Nephron (organoid): Measurements from ENCODE around the gene SNRNP200.

Experiments
- H3K27ac Mint-ChIP-seq, 3 experiments: 2 replicates each; pipeline ENCODE4 v1.8.0; 2020; ENCODE audit warnings: mixed read lengths in 3 of 3, mild to moderate bottlenecking in 2 of 3, moderate library complexity in 1 of 3
- H3K27me3 Mint-ChIP-seq: 2 replicates; pipeline ENCODE4 v1.8.0; 2021; ENCODE audit warnings: low read depth, mild to moderate bottlenecking, moderate library complexity, mixed read lengths
- H3K36me3 Mint-ChIP-seq: 2 replicates; pipeline ENCODE4 v1.8.0; 2020; ENCODE audit warnings: low read depth, mixed read lengths
- H3K4me1 Mint-ChIP-seq: 2 replicates; pipeline ENCODE4 v1.8.0; 2020; ENCODE audit warnings: mixed read lengths
- H3K4me3 Mint-ChIP-seq, 3 experiments: 2 replicates each; pipeline ENCODE4 v1.8.0; 2020; ENCODE audit warnings: mild to moderate bottlenecking in 3 of 3, mixed read lengths in 3 of 3, moderate library complexity in 2 of 3
- H3K9me3 Mint-ChIP-seq: 2 replicates; pipeline ENCODE4 v1.8.0; 2020; ENCODE audit warnings: mixed read lengths
- TF ChIP-seq, protein P1 (sequence below), 3 experiments: fragments of 200-600 bp; sonication (generic); IDR thresholded peaks; one replicate each; pipeline ENCODE4 v1.5.0; 2021; ENCODE audit warnings: antibody characterized with exemption in 3 of 3; ENCODE audit not compliant: unreplicated experiment in 3 of 3

Gene SNRNP200

DNA sequence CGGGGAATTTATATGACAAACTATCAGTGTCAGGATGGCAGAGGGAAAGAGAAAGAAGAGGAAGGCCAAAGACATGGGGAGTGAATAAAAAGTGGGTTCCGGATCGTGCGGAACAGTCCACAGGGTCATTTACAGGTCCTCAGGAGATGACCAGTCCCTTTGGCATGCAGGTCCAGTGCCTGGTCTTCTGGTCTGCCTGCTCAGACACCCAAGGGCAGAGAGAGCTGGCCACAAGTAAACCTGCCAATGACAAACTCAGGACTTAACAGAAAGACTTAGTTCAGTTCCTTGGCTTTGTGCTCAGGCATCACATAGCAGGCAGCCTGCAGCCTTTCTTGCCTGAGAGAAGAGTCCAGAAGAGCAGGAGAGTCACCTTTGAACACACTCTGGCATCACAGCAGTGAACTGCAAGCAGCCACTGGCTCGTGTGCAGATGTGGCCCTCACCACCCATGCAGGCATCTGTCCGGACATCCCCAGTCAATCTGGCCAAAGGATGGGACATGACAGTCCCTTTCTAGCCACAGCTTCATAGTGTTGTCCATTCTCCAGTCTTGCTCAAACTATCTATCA lies 53.5 kb downstream of the SNRNP200 start:
- TF ChIP-seq, protein P1, sequence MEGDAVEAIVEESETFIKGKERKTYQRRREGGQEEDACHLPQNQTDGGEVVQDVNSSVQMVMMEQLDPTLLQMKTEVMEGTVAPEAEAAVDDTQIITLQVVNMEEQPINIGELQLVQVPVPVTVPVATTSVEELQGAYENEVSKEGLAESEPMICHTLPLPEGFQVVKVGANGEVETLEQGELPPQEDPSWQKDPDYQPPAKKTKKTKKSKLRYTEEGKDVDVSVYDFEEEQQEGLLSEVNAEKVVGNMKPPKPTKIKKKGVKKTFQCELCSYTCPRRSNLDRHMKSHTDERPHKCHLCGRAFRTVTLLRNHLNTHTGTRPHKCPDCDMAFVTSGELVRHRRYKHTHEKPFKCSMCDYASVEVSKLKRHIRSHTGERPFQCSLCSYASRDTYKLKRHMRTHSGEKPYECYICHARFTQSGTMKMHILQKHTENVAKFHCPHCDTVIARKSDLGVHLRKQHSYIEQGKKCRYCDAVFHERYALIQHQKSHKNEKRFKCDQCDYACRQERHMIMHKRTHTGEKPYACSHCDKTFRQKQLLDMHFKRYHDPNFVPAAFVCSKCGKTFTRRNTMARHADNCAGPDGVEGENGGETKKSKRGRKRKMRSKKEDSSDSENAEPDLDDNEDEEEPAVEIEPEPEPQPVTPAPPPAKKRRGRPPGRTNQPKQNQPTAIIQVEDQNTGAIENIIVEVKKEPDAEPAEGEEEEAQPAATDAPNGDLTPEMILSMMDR (IDR thresholded peaks at IDR 0.05; ENCODE audit: unreplicated experiment in 3 of 3) = no peak
- Mint-ChIP-seq H3K27me3 (no peaks in the 10 kb centered on the region), H3K27ac (peak overlapping the region; percentile 39 to 78 (median 76))

DNA sequence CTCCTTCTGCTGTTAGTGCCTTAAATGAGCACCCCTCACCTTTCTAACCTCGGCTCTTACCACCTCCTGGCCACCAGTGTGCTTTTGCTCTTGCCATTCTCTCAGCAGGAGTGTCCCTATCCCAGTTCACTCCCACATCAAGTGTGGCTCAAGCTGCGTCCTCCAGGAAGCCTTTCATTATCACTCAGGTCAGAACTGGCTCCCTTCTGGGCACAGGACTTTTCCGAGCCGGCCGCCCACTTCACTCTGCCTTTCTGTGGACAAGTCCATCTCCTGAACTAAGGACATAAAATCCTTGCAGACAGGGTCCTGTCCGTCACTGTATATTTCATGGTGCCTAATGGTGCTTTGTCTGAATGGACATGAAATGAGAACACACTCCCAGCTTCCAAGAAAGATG lies 55.2 kb downstream of the SNRNP200 start:
- TF ChIP-seq, protein P1 (IDR thresholded peaks at IDR 0.05; ENCODE audit: unreplicated experiment in 3 of 3) = no peak
- Mint-ChIP-seq H3K4me3 (no peak overlapping the region), H3K27me3 (no peaks in the 10 kb centered on the region), H3K36me3 (peaks cover 37% of the 10 kb centered on the region), H3K4me1 (peaks cover 35% of the 10 kb centered on the region), H3K27ac (peak overlapping the region; percentile 3 to 79 (median 68)), H3K9me3 (no peaks in the 10 kb centered on the region)

More for the DNA sequence above, 53.5 kb downstream of the SNRNP200 start:
- Mint-ChIP-seq H3K4me1 (peaks cover 37% of the 10 kb centered on the region), H3K36me3 (peaks cover 40% of the 10 kb centered on the region), H3K9me3 (no peaks in the 10 kb centered on the region), H3K4me3 (no peak overlapping the region)

DNA sequence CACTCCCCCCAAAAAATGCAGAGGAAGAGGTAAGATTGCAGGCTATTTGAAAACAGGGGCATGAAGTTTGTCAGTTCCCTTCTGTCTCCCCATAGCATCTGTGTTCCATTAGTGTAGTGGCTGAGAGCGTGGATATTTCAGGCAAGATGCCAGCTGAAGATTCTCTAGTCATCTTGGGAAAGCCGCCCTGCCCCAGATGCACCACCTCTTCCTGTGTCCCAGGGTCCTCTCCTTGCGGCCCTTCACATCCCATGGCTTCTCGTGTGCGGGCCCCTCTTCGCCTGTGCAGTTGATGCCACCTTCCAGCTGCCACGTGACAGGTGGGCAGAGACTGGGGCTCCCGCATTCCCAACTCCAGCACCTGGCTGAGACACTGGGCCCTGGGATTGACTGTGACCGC lies 55.7 kb downstream of the SNRNP200 start:
- peaks cover 35% of the 10 kb centered on the region for H3K4me1 Mint-ChIP-seq
- peak overlapping the region; percentile 68 to 79 (median 74) for H3K27ac Mint-ChIP-seq
- TF ChIP-seq, protein P1 (IDR thresholded peaks at IDR 0.05; ENCODE audit: unreplicated experiment in 3 of 3) = no peak
- no peaks in the 10 kb centered on the region for H3K27me3 Mint-ChIP-seq
- no peak overlapping the region for H3K4me3 Mint-ChIP-seq
- no peaks in the 10 kb centered on the region for H3K9me3 Mint-ChIP-seq
- H3K36me3 Mint-ChIP-seq = peaks cover 36% of the 10 kb centered on the region

DNA sequence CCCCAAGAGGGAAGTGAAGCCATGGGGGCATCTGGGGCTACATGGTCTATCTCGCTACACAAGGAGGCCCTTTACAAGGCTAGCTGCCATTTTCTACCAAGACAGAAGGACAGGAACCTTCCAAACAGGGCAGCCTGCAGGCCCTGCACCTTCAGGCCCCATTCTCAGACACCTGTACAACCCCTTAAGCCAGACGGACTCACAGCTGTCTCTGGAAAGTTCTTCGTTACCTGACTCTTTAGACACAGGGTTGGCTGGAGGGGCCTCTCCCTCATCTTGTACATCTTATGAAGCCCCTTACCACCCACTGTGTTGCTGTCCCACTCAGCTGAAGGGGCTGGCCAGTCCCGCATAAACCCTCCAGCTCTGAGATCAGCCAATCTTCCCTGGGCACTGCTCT lies 56.7 kb downstream of the SNRNP200 start:
- H3K4me1 Mint-ChIP-seq = peaks cover 35% of the 10 kb centered on the region
- peaks cover 29% of the 10 kb centered on the region for H3K36me3 Mint-ChIP-seq
- H3K27me3 Mint-ChIP-seq = no peaks in the 10 kb centered on the region
- H3K9me3 Mint-ChIP-seq = no peaks in the 10 kb centered on the region
- TF ChIP-seq, protein P1 (IDR thresholded peaks at IDR 0.05; ENCODE audit: unreplicated experiment in 3 of 3) = no peak
- H3K27ac Mint-ChIP-seq = peak overlapping the region in 1 of 3 experiments; percentile 24
- no peak overlapping the region for H3K4me3 Mint-ChIP-seq

DNA sequence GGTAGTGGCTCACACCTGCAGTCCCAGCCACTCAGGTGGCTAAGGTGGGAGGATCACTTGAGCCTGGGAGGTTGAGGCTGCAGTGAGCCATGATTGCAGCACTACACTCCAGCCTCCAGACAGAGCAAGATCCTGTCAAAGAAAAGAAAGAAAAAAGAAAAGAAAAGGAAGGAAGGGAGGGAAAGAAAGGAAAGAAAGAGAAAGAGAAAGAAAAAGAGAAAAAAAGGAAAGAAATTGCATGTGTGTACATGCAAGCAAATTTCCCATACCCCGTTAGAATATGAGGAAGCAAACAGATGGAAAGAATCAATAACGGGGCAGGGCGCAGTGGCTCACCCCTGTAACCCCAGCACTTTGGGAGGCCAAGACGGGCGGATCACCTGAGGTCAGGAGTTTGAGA lies 57.5 kb downstream of the SNRNP200 start:
- peaks cover 35% of the 10 kb centered on the region for H3K4me1 Mint-ChIP-seq
- no peak overlapping the region for H3K4me3 Mint-ChIP-seq
- TF ChIP-seq, protein P1 (IDR thresholded peaks at IDR 0.05; ENCODE audit: unreplicated experiment in 3 of 3) = no peak
- no peaks in the 10 kb centered on the region for H3K27me3 Mint-ChIP-seq
- H3K27ac Mint-ChIP-seq = no peak overlapping the region
- H3K9me3 Mint-ChIP-seq = no peaks in the 10 kb centered on the region
- peaks cover 24% of the 10 kb centered on the region for H3K36me3 Mint-ChIP-seq

DNA sequence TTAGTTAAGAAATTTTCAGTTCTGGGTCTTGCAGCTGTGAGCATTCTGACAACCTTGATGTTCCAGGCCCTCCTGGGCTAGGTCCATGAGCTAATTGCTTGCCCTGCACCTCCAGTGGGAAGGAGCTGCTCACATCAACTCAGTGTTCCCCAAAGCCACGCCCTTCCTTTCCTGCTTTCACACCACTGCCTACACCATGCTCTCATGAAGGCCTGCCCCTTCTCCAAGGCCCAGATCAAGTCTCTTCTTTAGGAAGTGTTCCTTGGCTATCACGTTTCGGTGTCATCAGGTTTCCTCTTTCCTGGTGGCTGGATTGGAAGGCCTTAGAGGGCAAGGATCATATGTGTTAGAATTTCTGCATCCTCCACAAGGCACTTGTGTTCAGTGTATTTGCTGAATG lies 58.3 kb downstream of the SNRNP200 start:
- H3K4me3 Mint-ChIP-seq = no peak overlapping the region
- TF ChIP-seq, protein P1 (IDR thresholded peaks at IDR 0.05; ENCODE audit: unreplicated experiment in 3 of 3) = no peak
- H3K4me1 Mint-ChIP-seq = peaks cover 31% of the 10 kb centered on the region
- H3K27ac Mint-ChIP-seq = no peak overlapping the region
- H3K27me3 Mint-ChIP-seq = no peaks in the 10 kb centered on the region
- H3K36me3 Mint-ChIP-seq = peaks cover 17% of the 10 kb centered on the region
- H3K9me3 Mint-ChIP-seq = no peaks in the 10 kb centered on the region
